AG09319 (cell line): ENCODE measurements around the gene POLR1G.
A peak's percentile ranks its signal among the peaks of the same experiment; 100 is the strongest.

ENCODE experiments used
- DNase-seq: peaks from one replicate; pipeline ENCODE4 v3.0.0-alpha.2; 2010; ENCODE audit warnings: low read depth; ENCODE audit errors: extremely low read depth
- TF ChIP-seq, protein P1 (sequence below): IDR thresholded peaks from 2 replicates; pipeline ENCODE4 v1.5.1; 2011; ENCODE audit warnings: low read depth, mild to moderate bottlenecking, inconsistent platforms, low read length, moderate library complexity

The POLR1G gene

GRCh38 chr19:45439190-45439568 is 32.7 kb downstream of the POLR1G start:
- TF ChIP-seq, protein P1, sequence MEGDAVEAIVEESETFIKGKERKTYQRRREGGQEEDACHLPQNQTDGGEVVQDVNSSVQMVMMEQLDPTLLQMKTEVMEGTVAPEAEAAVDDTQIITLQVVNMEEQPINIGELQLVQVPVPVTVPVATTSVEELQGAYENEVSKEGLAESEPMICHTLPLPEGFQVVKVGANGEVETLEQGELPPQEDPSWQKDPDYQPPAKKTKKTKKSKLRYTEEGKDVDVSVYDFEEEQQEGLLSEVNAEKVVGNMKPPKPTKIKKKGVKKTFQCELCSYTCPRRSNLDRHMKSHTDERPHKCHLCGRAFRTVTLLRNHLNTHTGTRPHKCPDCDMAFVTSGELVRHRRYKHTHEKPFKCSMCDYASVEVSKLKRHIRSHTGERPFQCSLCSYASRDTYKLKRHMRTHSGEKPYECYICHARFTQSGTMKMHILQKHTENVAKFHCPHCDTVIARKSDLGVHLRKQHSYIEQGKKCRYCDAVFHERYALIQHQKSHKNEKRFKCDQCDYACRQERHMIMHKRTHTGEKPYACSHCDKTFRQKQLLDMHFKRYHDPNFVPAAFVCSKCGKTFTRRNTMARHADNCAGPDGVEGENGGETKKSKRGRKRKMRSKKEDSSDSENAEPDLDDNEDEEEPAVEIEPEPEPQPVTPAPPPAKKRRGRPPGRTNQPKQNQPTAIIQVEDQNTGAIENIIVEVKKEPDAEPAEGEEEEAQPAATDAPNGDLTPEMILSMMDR: no peak
- DNase-seq: no peak

DNA sequence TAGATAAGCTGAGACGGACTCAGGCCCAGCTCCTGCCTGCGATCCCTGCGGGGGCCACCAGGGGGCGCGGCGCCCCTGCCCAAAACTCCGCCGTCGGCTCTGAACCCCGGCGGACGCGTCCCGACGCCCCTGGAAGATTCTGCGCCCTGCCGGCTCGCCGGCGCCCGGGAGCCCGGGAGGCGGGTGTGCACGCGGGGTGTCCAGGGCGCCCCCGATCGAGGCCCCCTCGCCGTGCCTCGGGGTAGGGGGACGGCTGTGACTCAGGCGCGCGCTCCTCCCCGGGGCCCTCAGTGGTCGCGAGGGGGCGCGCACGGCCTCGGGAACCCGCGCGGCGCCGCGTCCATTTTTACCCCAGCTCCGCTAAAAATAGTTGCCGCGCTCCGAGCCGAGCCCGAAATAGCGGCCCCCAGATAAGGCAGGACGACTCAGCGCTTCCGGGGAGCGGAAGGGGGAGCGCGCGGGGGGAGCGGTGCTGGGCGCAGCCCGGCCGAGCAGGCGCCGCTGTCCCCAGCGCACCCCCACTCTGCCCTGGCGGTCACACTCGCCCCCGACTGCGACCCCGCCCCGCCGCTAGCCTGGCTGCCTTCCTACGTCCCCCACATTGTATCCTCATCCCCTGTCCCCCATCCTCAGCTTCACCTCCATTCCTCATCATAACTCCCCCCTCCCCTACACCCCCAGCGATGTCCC is 33.3 kb downstream of the POLR1G start:
- peak; percentile 47 for DNase-seq
- TF ChIP-seq, protein P1: peak; percentile 83

GRCh38 chr19:45440259-45440638 is 33.8 kb downstream of the POLR1G start:
- TF ChIP-seq, protein P1: no peak
- DNase-seq: no peak

GRCh38 chr19:45440873-45441654 is 34.6 kb downstream of the POLR1G start:
- DNase-seq: no peak
- TF ChIP-seq, protein P1: no peak

- TF ChIP-seq, protein P1: no peak
Observed at GRCh38 chr19:45442408-45442777, 35.9 kb downstream of the POLR1G start.

DNA sequence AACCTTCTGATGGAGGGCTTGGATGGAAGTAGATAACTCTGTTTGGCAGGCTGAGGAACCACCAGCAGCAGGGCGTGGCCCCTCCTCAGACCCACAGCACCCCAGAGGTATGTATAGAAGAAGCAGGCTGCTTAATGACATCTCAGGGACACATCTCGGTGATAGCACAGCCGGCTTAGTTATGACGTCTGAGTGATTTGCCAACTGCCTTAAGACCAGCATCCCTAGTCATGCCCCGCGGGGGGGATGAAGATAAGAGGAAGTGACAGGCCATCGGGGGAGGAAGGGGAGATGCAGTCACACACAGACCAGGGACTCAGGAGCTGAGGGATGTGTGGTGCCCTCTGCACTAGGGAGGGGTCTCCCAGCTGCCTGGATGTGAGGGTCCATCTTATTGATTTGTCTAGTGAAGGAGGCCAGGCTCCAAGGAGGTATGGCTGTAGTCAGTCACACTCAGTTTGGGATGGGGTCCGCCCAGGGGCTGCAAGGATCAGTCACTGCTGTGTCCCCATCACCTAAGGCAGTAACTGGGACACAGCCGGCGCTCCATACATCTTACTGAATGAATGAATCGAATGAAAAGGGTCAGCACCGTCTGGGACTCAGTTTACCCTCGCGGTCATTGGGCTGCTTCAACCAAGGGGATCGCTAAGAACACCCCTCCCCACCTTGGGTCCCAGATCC is 36.5 kb downstream of the POLR1G start:
- TF ChIP-seq, protein P1: no peak
- no peak for DNase-seq

More at GRCh38 chr19:45442408-45442777, 35.9 kb downstream of the POLR1G start:
- DNase-seq: no peak
